Muscle of back (tissue), 11 donors: Measurements from ENCODE around the gene CD72. TPM values are rescaled to one million over a fixed set of nuclear protein-coding genes. Genes with fewer than 3 reads are reported as not detected.
"Not testable (repeated sequence)": the region's sequence is repeated elsewhere in the genome, so short reads cannot be mapped to it uniquely, and the experiment has no call there.

Experiments used
- DNase-seq, 3 donors: peaks; one replicate each; pipeline versions ENCODE4 v3.0.0 to v3.0.0-alpha.2; 2013
- polyA plus RNA-seq, 10 donors: library from polyadenylated mRNA; unstranded; fragments of 120-200 nt; gene quantifications; one replicate each; pipeline ENCODE4 v1.2.1, GENCODE V29; 2013; ENCODE audit not compliant: insufficient read length in 10 of 10

Gene CD72
- polyA plus RNA-seq, 10 donors, result 1.1 to 3.1 (median 1.7) TPM

DNA sequence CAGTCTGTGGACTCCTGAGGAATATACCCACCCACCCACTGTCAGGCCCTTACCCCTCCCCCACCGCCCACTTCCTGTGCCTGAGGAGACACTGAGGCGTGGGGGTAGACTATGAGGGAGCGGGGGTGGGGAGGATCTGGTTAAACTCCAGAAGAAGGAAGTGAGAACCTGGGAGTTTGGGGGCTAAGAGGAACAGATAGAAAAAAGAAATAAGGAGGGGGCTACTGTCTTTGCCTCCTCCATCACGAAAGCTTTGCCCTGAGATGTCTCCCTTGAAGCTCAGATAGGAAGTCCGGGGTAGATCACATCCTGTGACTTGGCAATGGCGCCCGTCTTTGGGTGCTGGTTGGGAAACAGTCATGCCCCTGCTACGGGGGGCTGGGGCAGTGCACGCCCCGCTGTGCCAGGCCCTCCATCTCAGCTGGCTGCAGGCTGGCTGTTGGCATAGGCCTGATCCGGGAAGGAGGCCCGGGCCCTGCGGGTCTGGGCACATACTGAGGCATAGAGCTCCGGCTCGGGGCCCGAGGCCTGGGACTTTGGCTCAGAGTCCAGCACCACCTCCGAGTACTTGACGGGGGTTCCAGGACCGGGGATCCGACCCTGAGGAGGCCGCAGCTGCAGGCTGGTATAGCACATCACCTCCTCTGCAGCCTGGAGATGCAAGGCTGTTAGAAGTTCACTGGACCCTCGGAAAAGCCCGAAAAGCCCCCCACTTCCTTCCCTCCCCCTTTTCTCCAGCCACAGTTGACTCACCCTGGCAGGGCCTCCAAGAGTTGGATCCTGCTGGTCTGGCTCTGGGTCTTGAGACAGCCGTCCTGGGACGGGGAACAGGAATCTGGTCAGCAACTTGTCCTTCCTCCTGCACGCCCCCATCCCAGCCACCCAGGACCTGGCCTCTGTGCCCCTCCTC is 31.5 kb upstream of the CD72 start:
- DNase-seq, result peak in 1 of 3 donors; percentile 51

DNA sequence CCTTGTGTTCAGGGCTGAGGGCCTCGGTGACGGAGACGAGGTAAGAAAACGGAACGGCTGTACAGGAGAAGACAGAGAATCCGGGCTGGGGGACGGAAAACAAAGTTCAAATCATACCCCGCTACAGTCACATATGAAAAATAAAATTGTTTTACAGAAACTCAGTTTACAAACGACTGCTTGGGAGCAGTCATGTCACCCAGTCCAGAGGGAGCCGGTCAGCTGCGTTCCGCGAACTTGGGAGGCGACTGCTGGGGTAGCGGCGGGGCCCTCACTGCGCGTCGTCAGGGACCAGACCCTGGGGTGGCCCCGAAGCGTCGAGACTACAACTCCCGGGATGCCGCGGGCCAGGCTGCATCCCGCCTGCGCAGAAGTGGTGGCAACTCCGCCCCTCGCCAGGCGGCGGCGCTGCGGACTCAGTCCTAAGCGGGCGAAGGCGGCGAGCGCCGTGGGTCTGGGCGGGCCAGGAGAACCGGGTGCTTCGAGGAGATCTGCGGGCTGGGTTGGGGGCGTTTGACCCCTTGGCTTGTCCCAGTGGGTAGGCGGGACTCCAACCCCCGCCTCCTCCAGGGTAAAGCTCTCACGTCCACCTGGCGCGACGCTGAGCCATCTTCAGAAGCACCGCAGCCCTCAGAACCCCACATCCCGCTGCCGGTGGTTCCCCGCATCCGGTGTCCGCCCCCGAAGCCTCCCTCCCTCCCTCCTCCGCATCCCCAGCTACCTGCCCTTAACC is 28.5 kb upstream of the CD72 start:
- peak; percentile 90 to 98 (median 96) for DNase-seq

DNA sequence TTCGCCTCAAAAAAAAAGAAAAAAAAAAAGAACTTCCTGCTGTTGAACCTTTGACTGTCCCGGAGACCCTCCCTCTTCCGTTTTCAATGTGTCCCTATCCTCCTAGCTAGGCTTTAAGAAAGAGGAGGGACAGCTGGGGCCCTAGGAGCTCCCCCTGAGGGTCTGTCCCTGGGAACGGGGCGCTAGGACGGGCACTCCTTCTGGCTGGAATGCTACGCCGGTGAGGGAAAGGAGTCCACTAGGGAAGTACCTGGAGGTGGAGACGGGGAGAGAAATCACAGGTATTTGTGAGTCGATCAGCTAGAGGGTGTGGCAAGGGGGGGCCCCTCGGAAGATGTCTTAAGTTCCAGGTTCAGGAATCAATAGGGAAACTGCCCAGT is 27.9 kb upstream of the CD72 start:
- peak in 1 of 3 donors; percentile 57 for DNase-seq

DNA sequence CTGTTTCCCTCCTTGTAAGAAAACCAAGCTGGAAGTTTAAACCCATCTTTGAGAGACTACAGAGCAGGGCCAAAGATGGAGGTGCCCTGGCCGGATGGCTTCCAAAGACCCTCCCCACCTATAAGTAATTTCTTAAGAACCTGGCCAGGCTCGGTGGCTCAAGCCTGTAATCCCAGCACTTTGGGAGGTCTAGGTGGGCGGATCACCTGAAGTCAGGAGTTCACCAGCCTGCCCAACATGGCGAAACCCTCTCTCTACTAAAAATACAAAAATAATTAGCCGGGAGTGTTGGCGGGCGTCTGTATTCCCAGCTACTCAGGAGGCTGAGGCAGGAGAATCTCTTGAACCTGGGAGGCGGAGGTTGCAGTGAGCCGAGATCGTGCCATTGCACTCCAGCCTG is 27.5 kb upstream of the CD72 start:
- not testable (repeated sequence) for DNase-seq

DNA sequence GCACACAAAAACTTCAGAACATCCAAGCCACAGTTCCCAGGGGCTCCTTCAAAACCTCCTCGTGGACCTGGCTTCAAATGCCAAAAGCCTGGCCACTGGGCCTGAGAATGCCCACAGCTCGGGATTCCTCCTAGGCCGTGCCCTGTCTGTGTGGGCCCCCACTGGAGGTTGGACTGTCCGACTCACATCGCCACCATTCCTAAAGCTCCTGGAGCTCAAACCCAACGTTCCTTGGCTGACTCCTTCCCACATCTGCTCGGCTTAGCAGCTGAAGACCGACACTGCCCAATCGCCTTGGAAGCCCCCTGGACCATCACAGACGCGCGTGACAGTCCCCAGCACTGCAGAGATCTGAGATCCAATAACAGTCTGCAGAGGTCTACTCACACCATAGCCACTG is 24.8 kb upstream of the CD72 start:
- DNase-seq, result no peak

DNA sequence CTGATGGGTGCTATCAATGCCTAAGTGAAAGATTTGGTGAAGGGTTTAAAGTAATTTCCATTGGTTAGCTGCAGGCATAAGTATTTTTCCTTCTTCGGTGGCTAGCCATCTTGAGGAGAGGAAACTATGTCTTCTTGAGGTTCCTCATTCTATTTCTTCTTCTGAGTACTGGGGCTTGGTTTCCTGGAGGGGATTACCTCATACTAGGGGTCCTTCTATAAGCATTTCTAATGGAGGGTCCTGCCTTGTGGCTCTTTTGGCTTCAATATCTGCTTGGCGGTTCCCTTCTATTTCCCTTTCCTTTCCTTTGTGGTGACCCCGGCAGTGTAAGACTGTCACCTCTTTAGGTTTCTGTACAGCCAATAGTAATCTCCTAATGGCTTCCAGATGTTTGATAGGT is 23.3 kb upstream of the CD72 start:
- DNase-seq, result not testable (repeated sequence)

DNA sequence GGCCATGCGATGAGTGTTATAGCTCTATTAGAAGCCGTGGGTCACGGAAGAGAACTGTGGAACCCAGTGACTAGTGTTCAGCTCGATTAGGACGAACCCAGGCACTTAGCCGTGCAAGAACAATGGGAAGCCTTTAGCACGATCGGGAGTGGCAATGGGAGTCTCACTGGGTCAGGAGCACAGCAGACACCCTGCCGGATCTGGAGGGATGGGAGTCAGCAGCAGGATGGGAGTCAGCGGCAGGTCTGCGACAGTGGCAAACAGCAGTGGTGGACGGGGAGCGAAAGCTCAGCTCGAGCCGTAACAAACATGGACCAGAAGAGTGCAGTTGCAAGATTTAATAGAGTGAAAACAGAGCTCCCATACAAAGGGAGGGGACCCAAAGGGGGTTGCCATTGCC is 22.2 kb upstream of the CD72 start:
- not testable (repeated sequence) for DNase-seq

DNA sequence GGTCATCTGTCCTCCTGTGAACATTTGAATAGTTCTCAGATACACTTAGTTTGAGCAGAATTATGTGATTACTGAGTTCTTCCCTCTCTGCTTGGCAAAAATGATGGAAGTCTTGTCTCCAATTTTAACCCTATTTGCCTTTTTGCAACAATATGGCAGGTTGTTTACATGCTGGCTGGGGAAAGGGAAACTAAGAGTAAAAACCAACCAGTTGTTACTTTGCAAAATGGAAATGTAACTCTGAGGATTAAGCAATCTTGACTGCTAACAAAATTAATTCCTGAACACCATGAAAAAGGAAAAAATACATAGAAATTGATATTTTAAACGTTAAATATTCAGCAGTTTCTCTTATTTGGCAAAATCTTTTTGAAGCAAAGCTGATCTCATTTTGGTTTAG is 21.4 kb upstream of the CD72 start:
- DNase-seq, result no peak

DNA sequence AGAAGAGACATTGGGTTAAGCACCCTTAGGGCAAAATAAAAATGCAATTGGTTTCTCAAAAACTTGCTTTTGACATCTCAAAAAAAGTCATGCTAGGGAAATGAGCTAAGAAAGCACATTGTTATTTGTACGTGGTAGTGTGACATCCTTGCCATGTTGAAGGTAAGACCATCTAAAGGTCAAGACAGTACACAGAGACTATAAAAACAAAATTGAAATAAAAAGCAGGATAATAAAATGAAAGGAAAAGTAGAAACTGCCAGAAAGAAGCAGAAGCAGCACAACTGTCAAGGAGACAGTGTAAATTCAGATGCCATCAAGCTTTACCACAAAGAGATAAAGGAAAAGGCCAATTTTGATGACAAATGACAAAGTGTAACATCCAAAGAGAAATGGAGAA is 21.0 kb upstream of the CD72 start:
- not testable (repeated sequence) for DNase-seq

DNA sequence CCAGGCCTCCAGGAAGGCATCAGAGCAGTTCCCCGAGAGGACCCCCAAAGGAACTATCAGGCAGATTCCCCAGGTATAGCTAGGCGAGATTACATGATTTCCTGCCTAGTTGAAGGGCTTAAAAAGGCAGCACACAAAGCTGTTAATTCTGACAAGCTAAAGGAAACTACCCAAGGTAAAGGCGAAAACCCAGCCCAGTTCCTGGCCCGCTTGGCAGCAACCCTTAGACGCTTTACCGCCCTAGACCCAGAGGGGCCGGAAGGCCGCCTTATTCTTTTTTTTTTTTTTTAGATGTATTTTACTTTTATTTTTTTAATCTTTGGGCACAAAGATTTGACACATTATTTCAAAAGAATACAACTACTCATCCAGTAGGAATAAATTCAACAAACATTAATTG is 20.5 kb upstream of the CD72 start:
- DNase-seq, result not testable (repeated sequence)

DNA sequence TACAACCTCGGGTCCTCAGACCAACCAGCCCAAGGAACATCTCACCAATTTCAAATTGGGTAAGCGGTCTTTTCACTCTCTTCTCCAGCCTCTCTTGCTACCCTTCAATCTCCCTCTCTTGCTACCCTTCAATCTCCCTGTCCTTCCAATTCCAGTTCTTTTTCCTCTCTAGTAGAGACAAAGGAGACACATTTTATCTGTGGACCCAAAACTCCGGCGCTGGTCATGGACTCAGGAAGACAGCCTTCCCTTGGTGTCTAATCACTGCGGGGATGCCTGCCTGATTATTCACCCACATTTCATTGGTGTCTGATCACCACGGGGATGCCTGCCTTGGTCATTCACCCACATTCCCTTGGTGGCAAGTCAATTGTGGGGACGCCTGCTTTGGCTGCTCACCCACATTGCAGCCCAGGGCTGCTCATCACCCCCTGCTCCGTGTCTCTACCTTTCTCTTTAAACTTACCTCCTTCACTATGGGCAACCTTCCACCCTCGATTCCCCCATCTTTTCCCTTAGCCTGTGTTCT is 19.3 kb upstream of the CD72 start:
- DNase-seq, result not testable (repeated sequence)

DNA sequence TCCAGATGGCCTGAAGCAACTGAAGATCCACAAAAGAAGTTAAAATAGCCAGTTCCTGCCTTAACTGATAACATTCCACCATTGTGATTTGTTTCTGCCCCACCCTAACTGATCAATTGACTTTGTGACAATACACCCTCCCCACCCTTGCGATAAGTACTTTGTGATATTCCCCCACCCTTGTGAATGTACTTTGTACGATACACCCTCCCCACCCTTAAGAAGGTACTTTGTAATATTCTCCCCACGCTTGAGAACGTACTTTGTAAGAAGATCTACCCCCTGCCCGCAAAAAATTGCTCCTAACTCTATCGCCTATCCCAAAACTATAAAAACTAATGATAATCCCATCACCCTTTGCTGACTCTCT is 18.6 kb upstream of the CD72 start:
- not testable (repeated sequence) for DNase-seq

DNA sequence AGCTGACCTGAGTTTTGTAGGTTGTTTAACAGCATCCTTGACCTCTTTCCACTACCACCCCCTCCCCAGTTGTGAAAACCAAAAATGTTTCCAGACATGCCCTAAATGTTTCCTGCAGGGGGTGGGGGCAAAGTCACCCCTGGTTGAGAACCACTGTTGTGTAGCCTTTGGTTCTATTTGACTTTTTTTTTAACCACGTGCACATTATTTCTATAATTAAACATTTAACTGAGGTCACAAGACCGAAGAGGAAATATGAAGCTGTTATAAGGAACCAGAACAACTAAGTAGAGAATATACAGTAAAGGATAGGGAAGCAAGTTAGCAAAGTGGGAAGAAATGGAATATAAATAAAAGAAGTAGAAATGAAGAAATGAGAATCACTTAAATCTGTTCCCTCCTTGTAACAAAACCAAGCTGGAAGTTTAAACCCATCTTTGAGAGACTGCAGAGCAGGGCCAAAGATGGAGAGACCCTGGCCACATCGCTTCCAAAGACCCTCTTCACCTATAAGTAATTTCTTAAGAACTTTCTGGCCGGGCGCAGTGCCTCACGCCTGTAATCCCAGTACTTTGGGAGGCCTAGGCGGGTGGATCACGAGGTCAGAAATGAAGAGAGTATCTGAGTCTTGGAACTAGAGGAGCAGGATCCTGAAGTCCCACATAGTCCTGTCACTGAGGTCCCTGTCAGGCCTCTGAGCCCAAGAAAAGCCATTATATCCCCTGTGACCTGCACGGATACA is 18.1 kb upstream of the CD72 start:
- no peak for DNase-seq

DNA sequence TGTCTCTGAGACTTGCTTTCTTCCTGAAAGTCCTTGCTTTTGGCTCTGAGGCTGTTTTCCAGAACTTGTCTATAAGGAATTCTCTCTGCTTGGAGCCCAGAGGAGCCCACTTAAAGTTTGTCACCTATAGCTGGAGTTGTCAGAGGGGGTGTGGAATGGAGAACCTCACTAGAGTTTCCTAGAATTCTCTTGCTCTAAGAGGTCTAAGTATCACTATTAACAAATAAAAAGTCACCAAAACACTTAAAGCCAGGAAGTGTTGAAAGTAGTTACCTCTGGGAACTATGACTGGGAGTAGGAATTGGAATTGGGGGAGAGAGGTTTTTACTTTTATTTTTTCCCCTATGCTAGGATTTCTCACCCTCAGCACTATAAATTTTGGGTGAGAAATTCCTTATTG is 17.5 kb upstream of the CD72 start:
- DNase-seq, result no peak

DNA sequence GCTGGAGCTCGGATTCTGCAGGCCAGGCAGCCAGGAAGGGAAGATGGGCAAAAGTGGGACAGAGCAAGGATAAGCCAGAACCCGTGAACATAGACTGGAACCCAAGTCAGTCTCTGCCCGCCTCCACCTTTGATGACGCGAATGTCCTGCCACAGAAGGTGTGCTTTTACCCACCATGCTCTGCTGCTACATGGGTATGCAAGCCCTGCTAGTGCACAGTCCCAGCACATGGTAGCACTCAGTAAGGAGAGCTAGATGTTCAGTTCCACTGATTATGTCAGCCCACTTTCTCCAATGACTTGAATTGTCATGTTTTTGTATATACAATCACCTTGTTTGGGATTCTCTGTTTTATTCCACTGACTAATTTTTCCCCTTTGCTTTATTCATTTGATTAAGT is 11.4 kb upstream of the CD72 start:
- DNase-seq, result no peak

DNA sequence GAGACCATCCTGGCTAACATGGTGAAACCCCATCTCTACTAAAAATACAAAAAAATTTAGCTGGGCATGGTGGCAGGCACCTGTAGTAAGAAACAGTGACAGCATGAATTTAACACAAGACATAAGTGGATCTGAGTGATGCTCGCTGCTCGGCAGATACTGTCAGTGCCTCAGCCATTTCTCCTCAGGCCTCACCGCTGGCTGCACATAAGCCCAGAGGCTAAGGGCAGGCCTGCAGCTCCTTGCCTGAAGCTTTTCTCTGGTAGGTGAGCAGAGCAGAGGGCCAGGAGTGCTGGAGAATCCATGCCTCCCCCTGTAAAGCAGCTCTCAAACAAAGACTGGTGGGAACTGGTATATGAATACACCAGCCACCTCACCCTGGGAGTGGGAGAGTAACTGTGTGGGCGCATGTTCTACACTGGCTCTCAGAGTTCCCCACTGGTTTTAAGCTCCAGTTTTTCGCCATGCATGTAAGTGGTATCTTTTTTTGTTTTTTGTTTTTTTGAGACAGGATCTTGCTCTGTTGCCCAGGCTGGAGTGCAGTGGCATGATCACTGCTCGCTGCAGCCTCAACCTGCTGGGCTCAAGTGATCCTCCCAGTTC is 10.3 kb upstream of the CD72 start:
- DNase-seq, result no peak

DNA sequence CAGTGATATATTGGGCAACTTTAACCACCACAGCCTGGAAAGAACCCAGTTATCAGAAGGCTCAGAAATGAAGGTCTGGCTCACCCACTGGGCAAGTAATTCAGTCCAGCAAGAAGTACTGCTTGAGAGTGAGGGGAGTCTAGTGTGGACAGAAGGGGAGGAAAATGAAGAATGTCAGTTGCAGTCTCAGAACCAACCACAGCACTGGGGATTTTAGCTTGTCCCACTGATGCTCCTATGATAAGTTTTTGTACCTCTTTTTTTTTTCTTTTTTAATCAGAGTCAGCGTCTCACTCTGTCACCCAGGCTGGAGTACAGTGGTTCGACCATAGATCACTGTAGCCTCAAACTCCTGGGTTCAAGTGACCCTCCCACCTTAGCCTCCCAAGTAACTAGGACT is 9.4 kb upstream of the CD72 start:
- DNase-seq, result no peak

DNA sequence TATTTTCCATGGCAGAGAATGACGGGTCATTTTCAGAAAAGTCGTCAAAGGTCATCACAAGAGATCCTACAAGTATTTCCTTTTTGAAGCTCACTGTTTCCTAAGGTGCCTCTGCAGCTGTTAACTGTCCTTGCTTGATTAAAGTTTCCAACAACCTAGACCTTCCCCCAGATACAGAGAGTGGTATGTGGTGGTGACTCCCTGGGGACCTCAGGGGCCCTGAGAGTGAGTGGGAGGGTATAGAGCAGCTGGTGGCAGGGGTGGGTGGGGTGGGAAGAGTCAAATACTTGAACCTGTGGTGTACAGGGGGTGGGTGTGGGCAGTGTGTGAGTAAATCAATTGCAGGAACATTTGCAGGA is 1.6 kb upstream of the CD72 start:
- no peak for DNase-seq

DNA sequence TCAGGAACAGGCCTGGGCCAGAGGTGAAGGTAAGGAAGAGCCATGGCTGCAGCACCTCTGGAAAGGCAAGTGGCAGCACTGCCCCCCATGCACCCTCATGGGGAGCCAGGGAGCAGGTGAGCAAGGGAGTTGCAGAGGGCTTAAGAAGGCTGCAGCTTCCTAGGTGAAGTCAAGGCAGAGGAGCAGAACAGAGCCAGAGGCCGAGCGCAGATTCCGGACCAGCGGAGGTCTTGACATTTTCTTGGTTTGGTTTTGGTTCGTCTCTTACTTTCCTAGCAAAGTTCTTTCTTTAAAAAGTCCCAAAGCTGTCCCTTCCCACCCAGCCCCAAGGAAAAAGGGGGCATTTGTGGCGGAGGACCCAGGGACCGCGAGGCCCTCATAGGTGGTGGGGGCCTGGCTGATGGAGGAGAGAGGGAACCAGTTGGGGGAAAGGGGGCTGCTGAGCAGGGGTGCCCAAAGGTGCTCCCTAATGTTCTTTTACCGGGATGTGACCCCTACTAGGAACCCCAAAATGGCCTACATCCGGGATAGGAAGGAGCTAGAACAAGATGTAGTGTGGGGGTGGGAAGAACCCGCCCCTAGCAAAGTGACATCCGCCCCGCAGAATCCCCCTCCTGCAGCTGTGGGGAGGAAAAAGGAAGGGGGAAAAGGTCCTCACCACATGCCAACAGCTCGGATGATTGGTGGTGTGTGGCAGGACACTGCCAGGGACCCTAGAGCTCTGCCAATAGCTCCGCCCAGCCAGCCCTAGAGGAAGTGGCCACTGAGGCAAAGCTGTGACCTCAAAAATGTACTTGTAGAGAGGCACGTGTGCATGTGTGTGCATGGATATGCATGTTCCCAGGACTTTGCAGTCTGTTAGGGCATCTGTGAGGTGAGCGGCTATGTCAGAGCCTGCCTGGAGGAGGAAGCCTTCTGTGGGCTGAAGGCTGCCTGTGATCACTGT is 914 bp upstream of the CD72 start:
- DNase-seq, result no peak

DNA sequence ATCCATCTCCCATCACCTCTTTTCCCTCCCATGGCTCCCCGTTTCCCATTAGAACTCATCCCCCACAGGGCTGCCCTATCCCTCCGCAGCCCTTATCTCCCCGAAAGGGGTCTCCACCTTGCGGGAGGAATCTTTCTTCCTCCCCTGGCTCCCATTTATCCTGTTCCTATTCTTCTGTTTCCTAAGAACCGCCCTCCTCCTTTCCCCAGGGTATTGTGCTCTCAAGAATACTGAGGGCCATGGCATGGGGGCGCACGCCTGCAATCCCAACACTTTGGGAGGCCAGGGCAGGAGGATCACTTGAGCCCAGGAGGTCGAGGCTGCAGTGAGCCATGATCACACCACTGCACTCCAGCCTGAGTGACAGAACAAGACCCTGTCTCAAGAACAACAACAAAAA is 665 bp downstream of the CD72 start:
- DNase-seq, result no peak
